Astrocyte (in vitro differentiated cells and primary cell): Measurements from ENCODE around the gene UGT1A8.

Experiments
- CTCF ChIP-seq: IDR thresholded peaks from 2 replicates; pipeline ENCODE4 v1.5.1; 2011; ENCODE audit warnings: low read depth, mild to moderate bottlenecking, inconsistent platforms, low read length, moderate library complexity; ENCODE audit not compliant: insufficient read depth
- EZH2 ChIP-seq: IDR thresholded peaks from 2 replicates; pipeline ENCODE4 v1.6.1; 2012; ENCODE audit warnings: mild to moderate bottlenecking, low read length, inconsistent platforms; ENCODE audit not compliant: insufficient read depth

- TF ChIP-seq CTCF (no peak), EZH2 (no peak)
Observed at GRCh38 chr2:233673896-233674295, 56.5 kb downstream of the UGT1A8 start.
